Measurements from ENCODE around the gene CDK5RAP3. TPM values are rescaled to one million over a fixed set of nuclear protein-coding genes. Genes with fewer than 3 reads are reported as not detected.
A peak's percentile ranks its signal among the peaks of the same experiment; 100 is the strongest.

CDK5RAP3 gene
- polyA plus RNA-seq, 1 of the 3 experiments (the other 2 are of a cell fraction) = 208 TPM

- Histone ChIP-seq H2AFZ (ENCODE audit: low read depth) (peak overlapping the region; percentile 91), H3K4me2 (peak overlapping the region; percentile 72), H3F3A (replicated peaks; ENCODE audit: insufficient read depth) (peaks cover 44% of the 10 kb centered on the region), H3K36me3 (replicated peaks in 1 of 2; ENCODE audit: control insufficient read depth in 1 of 2, insufficient read depth in 2 of 2, low read length in 1 of 2) (no peaks in the 10 kb centered on the region), H3K79me2 (ENCODE audit: insufficient read depth) (no peaks in the 10 kb centered on the region), H3K9me3 (no peaks in the 10 kb centered on the region), H3K9ac (peak overlapping the region; percentile 72), H3K27ac (ENCODE audit: low read depth in 2 of 2, low read length in 1 of 2) (peak overlapping the region; percentile 99 to 100), H4K20me1 (ENCODE audit: insufficient read depth) (no peaks in the 10 kb centered on the region), H3K9me2 (no peaks in the 10 kb centered on the region), H3K4me3 (ENCODE audit: low read depth in 2 of 2, low read length in 1 of 2) (peak overlapping the region in 1 of 2 experiments; percentile 25; a peak in 3 of 4 replicates), H3K27me3 (ENCODE audit: insufficient read depth) (no peaks in the 10 kb centered on the region), H3K4me1 (ENCODE audit: control insufficient read depth in 1 of 2, insufficient read depth in 2 of 2, low read depth in 1 of 2, low read length in 1 of 2) (peaks cover 61% of the 10 kb centered on the region in 2 experiments)
- DNase-seq = peak; percentile 81
- CTCF ChIA-PET = interaction anchor here (1.4 to 41.8 kb wide), 8 partner anchors 9 to 95 kb away, joined by 4 to 1752 read pairs (median 16); partner anchors contain the start of gene CDK5RAP3
- TF ChIP-seq MXI1 (IDR thresholded peaks at IDR 0.05; ENCODE audit: low read depth, low read length) (peak; percentile 45; the same call in 1 of the 2 replicates), MEF2A (IDR thresholded peaks at IDR 0.05; ENCODE audit: borderline replicate concordance, low read depth) (no peak), FOXJ3 (CRISPR knock-in tag; IDR thresholded peaks at IDR 0.05) (peak; percentile 89), EP300 (IDR thresholded peaks at IDR 0.05; ENCODE audit: borderline replicate concordance in 1 of 2, low read depth in 1 of 2, low read length in 1 of 2) (peak; percentile 30 to 93; a peak in 2 of 4 replicates), RXRA (IDR thresholded peaks at IDR 0.05; ENCODE audit: borderline replicate concordance, low read depth) (no peak), MAX (IDR thresholded peaks at IDR 0.05; ENCODE audit: low read depth) (peak; percentile 4; the same call in 1 of the 2 replicates), NRF1 (IDR thresholded peaks at IDR 0.05; ENCODE audit: low read depth, low read length) (no peak), GABPA (IDR thresholded peaks at IDR 0.05; ENCODE audit: low read depth) (no peak; the same call in 1 of the 2 replicates), NFIC (IDR thresholded peaks at IDR 0.05; ENCODE audit: borderline replicate concordance) (peak; percentile 86), JUND (IDR thresholded peaks at IDR 0.05) (0 out of 2 replicates have a peak, but pooled peaks have one; percentile 4), RFX5 (IDR thresholded peaks at IDR 0.05; ENCODE audit: low read length) (no peak; the same call in 1 of the 2 replicates), USF1 (IDR thresholded peaks at IDR 0.05; ENCODE audit: borderline replicate concordance, low read depth) (no peak), SMC3 (IDR thresholded peaks at IDR 0.05; ENCODE audit: low read depth, low read length) (no peak; the same call in 1 of the 2 replicates), USF2 (IDR thresholded peaks at IDR 0.05; ENCODE audit: borderline replicate concordance, low read depth, low read length) (no peak), TAF1 (IDR thresholded peaks at IDR 0.05; ENCODE audit: borderline replicate concordance, low read depth, low read length) (peak; percentile 3; the same call in 1 of the 2 replicates), SIN3A (IDR thresholded peaks at IDR 0.05; ENCODE audit: borderline replicate concordance, low read depth, low read length) (no peak), TCF12 (IDR thresholded peaks at IDR 0.05) (peak; percentile 85), CHD2 (IDR thresholded peaks at IDR 0.05; ENCODE audit: low read length, partially characterized antibody) (peak; percentile 95), POLR2AphosphoS5 (IDR thresholded peaks at IDR 0.05; ENCODE audit: low read depth, low read length) (peak; percentile 27; the same call in 1 of the 2 replicates), ELF1 (IDR thresholded peaks at IDR 0.05) (no peak), RCOR1 (IDR thresholded peaks at IDR 0.05; ENCODE audit: low read length) (peak; percentile 89), FOXM1 (IDR thresholded peaks at IDR 0.05; ENCODE audit: low read depth) (no peak), PBX3 (IDR thresholded peaks at IDR 0.05) (peak; percentile 87), CTCF (IDR thresholded peaks at IDR 0.05) (no peak), RAD21 (IDR thresholded peaks at IDR 0.05; ENCODE audit: low read length) (peak; percentile 28), GATA2 (CRISPR knock-in tag; IDR thresholded peaks at IDR 0.05) (peak; percentile 98)
- 10% methylated on average over 7 of the region's 7 CpGs for WGBS (ENCODE audit: low lambda C conversion rate)
- POLR2A ChIA-PET = interaction anchor here (0.9 to 9.0 kb wide), 15 partner anchors 9 to 354 kb away, joined by 3 to 223 read pairs (median 10); partner anchors contain the start of genes CDK5RAP3, NFE2L1, PNPO and SP2
Measured at GRCh38 chr17:48002916-48003416, 32.1 kb downstream of the CDK5RAP3 start.

All from SK-N-SH (cell line).